Fibroblast of the conjunctiva (primary cell): ENCODE measurements around the gene SORCS1.
"Not testable (repeated sequence)": the region's sequence is repeated elsewhere in the genome, so short reads cannot be mapped to it uniquely, and the experiment has no call there.

Experiments
- DNase-seq: peaks from one replicate; pipeline ENCODE4 v3.0.0-alpha.2; 2010; ENCODE audit warnings: low read depth

Gene SORCS1

DNA sequence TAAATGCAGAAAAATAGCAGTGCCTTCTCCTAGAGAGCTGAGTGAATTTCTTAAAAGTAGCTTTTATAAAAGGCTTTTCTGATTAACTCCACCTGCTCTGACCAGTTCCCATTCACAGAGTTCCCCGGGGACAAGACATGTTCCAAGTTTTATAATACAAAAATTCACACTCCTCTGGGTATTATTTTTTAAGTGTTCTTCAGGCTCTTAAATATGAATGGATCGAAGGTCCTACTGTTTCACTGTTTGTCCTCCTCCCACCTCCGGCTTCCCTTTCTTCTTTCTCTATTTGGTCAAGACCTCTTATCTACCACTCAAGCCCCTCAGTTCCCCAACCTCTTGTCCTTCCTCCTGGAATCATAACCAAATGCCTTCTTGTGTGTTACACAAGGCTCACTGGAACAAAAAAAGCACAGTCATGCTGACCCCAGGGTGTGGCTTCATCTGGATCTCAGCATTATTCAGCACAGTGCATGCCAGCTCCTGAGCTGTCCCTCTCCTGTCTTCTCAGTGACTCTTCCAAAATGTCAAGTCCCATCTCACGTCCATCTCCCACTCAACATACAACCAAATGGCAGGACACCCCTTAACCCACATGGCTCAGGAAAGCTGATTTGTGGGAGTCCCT lies 222.4 kb downstream of the SORCS1 start:
- DNase-seq = no peak

DNA sequence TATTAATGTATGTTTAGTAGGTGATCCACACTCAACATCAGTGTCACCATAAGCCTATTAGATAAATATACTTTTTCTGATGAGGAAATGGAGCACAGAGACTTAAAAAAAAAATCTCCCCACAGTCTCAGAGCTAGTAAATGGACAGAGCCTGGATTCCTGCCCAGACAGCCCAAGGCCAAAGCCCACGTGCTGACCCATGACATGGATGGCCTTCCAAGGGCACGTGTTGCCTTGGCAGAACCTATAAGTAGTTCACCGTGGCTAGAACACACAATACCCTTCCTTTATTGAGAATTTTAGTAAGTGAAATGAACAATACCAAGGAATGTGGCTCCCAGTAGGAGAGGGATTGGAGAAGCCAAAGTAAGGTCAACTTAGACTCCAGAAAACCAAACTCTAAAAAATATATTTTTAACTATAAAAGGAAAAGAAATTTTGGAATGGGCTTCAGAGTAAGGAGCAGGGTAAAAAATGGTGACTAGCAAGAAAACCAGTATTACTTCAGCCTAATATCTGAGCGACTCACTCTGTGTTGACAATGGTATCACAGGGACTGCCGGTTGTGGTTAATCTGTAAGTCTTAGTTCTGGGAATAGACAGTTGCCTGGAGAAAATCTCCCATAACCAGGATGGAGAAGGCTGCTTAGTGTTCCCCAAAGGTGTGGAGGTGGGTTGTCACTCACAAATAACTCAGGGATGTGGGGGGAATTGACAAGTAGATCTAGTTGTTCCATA lies 223.0 kb downstream of the SORCS1 start:
- no peak for DNase-seq

DNA sequence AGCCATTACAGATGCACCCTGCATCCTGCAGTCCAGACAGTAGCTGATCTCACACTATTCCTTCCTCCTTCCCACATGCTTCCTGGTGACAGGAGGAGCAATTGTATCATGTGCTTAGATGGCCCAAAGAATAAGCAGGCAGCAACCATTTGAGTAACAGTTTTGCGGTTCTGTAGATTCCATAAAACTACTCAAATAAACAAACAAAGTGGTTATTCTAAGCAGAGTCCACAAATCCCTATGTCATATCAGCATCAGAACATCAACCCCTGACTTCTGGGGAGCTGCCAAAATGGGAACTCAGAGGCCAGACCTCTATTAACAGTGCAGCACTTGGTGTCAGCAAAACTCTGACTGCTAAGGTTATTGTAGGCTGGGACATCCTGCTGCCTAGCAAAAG lies 226.0 kb downstream of the SORCS1 start:
- DNase-seq = no peak

DNA sequence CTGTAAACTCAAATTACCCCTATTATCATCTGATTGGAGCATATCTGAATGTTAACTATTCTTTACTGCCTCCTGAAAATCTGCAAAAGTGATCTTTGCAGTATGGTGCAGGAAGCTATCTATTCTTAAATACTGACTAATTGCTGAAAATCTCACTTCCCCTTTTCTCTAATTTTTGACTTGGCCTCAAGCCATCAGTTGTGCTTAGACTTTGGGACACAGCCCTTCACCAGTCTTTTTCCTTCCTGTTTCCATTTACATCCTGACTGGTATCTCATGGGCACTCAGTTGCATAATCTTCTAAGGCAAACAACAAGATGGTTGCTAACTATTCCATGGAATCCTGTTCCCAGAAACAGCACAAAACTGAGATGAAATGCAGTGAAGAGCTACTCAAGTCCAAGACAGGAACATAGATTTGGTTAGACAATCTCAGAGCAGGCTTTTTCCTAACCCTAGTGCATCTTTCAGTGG lies 228.5 kb downstream of the SORCS1 start:
- no peak for DNase-seq

DNA sequence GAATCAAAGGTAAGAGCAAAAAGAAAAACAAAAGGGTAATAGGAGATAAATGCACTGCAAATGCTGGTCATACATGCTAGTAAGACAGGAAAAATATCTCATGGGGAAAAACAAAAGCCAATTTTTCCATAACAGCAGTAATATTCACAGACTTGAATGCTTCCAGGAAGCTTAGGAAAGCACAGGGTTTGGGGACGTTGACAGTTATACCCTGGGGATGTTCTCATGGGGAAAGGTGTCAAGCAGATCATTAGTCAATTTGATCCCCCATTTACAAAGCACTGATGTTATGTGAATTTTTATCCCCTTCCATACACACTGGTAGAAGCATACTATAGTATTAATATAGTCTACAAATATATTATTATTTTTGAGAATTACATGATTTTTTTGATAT lies 232.7 kb downstream of the SORCS1 start:
- no peak for DNase-seq

DNA sequence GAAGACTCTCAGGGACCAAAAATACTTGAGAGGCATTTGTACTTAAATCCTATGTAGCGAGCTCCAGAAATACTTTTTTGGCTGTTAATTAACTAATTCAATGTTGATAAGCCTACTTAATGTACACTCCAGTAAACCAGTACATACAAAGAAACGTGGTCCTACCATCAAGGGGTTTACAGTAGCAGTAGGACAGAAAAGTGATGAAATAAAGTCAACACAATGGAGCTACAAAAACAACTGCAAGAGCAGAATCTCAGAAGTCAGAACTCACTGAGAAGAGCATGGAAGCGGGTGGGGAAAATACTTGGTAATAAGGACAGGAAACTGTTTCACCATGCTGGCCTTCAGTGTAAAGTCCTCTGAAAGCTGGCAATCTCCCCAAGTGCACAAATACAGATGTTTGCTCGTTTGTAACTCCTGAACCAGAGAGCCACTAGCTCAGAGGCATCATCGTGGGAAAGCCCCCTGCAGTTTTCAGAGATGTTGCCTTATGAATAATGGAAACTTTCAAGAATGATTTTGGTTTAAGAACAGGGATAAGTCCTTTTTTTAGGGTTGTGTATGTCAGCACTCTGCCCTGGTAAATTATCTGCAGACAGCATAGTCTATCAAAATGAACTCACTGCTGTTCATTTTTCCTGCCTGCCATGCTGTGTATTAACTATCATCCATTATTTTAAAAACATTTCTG lies 233.2 kb downstream of the SORCS1 start:
- no peak for DNase-seq

DNA sequence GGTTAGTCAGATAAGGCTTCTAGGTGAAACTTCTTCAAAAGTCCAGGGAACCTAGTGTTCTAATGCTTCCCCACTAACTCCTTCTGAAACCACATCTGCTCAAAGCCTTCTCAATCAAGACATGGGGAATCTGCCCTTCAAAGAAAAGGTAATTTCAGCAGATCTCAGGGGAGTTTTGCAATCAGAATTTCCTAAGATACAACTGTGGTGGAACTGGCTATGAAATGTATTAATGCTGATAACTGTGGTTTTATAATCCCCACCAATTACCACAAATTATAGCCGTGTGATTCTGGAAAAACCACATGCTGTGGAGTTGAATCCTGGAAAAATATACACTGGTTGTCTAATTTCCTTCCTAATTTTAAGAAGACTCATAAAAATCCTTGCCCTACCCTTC lies 233.8 kb downstream of the SORCS1 start:
- DNase-seq = no peak

DNA sequence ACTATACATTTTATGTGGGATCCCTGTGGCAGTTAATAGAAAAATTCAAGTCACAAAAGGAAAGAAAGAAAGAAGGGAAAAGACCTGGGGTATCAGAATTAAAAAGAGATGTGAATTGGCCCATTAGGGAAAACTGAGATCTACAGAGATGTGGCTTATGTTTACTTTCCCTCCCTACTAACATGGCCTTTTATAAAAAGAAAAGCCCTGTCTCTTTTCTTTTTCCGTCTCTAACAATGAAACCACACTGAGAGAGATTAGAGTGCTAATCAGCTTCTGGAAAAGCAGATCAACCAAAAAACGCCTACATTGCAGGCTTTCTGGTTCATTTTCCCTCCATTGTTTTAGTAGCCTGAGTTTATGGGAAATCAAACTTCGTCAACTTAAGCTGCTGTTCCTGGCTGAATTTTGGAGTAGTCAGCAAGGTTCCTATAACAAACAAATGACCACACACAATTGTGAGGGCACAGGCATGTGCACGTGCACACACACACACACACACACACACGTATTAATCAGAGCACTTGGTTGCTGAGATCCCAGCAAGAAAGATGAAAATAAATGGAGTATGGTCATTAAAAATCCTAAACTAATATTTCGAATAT lies 235.1 kb downstream of the SORCS1 start:
- DNase-seq = no peak

DNA sequence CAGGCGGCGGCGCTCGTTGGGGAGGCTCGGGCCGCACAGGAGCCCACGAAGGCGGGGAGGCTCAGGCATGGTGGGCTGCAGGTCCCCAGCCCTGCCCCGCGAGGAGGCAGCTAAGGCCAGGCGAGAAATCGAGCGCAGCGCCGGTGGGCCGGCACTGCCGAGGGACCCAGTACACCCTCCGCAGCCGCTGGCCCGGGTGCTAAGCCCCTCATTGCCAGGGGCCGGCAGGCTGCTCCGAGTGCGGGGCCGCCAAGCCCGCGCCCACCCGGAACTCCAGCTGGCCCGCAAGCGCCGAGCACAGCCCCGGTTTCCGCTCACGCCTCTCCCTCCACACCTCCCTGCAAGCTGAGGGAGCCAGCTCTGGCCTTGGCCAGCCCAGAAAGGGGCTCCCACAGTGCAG lies 236.4 kb downstream of the SORCS1 start:
- DNase-seq = not testable (repeated sequence)

DNA sequence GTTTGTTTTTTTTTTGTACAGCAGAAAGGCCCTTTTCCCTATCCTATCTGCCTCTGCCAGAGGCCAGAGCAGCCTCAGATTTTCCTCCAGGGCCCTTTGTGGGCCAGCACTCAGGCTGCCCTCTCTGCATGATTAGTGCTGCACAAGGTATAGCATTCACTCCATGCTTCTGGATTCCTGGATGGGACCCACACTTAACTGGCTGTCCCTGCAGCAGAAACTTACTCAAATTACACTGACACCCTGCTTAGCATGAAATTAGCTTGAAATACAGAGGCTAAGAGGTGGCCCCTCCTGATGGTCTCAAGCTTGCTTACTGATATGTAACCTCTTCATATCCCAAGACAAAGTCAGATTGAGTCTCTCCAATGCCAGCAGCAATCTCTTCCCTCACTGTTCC lies 239.3 kb downstream of the SORCS1 start:
- DNase-seq = no peak

DNA sequence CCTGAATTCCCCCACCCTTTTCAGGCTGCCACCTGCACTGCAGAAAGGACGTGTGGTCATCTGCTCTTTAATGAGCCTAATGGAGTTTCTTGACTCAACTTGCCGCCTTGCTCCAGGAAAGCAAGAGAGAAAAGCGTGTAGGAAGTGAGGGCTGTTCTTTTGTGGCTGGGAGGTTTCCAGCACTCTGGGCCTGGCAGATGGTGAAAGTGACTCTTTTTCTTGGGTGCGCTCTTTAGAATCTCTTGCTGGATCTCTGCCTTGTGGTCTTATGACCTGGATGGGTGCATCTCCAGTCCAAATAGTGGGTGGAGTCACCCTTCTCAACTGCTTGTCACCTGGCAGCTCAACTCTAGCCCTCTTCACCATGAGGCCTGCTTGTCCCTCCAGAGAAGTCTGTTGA lies 244.0 kb downstream of the SORCS1 start:
- DNase-seq = no peak

DNA sequence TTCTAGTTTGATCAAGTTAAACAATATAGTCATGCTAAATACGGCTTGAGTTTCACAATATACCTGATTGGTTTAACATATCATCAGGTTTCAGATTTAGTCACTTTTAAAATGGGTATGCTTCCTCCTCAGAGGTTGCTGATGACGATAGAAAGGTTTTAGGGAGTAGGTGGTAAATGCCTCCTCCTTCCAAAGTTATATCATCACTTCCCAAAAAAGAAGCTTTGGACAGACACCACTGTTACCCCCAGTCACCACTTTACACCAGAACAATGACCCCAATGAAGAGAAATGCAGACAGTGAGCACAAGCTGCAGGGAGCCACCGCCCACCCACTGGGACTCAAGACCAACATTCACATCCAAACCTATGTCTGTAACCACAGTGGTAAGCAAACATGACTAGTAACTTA lies 244.6 kb downstream of the SORCS1 start:
- no peak for DNase-seq

DNA sequence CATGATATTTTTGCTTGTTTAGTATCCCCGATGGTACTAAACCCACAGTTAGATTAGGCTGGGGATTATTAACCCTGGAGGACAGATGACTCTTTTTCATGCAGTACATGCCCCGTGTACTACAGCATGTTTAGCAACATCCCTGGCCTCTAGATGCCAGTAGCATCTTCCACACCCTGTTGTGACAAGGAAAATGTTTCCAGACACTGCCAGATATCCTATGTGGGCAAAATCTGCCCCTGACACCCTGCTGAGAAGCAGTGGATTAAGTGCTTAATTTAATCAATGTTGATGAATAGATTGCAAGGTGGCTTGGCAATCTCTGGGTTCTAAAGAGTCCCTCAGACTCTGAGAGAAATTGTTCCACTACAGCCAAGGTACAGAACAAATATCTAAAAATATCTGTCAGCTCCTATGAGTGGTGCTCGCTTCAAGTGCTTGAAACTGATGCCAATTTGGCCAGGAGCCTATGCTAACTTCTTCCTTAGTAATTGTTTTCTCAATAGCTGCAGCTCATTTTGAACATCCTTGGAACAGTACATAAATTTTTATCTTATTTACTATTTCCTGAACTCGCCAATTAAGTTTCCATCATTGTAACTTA lies 247.0 kb downstream of the SORCS1 start:
- DNase-seq = no peak

DNA sequence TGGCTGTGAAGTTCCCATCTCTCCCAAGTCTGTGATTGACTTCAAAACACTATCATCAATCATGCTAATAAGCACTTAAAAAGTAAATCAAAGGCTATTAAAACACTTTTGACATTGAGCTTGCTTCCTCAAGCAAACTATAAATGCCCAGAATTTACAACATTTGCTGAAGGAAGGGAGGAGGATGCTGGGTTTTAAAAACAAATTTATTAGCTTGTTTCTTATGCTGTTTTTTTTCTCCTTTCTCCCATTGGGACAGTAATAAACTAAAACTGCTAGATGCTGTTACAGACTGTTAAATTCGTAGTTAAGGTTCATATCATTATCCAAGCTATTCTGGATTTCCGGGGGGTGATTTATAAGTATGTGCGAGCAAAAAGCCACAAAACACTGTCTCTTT lies 250.5 kb downstream of the SORCS1 start:
- no peak for DNase-seq

DNA sequence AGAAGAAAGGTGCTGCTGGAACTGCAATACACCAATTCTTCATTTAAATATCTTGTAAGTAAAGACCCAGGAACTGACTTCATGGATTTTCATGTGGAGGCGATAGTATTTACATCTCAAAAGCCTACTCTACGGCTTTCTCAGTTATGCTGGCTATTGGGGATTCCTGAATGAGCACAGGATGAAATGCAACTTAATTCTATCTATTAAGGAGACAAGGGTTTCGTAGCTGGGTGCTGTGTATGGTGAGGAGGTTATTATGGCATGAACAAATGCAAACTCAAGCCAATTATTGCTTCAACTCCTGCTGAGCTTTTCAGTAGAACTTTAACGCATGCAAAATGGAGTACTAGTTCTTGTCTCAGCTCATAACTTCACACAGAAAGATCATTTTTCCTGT lies 251.2 kb downstream of the SORCS1 start:
- no peak for DNase-seq

DNA sequence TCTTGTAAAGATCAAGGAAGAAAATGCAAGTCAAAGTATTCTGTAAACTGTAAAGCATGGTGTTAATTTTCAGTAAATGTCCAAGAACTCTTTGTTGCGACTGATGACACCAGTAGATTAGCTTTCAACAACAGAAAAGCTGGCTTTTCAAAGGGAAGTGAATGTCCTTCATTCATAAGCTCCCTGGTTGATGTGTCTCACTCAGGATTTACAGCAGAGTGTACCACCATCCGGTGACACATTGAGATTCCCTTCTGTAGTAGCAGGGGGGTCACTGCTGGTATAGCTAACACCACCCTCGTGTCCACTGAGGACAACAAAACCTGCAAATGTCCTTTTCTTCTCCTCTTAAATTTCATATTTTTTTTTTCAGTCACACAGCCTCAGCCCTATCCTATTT lies 253.4 kb downstream of the SORCS1 start:
- no peak for DNase-seq

DNA sequence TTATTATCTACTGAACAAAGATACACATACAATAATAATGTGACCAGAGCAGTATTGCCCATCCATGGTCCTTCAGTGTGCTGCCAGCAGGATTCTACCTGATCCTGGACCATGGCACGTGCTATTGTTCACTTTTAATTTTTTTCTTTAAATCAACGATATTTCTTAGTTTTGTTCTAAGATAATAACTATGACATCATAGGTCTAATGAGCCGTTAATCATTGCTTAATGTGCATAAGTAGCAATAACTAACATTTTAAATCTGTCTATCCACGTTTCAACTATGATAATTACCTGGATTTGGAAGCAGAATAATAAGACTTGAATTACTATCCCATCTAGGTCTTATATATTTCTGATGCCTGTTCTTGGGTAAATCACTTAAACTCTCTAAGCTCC lies 253.8 kb downstream of the SORCS1 start:
- DNase-seq = no peak

DNA sequence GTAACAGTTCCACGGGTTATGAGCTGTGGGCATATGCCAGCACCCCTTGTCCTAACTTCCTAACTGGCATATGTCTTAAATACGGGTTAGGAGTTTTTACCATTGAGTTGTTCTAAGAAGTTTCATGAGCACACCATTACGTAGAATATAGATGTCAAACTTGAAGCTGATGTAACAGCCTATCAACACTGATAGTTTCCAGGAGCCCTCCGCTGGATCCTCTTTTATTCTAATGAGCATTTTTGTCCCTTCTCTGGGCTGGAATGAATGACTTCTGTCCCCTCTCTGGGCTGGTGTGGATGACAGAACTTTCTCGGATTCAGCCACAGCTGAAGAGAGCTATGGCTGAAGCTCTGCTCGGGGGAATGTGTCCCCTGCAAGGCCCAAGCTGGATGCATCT lies 256.3 kb downstream of the SORCS1 start:
- no peak for DNase-seq

DNA sequence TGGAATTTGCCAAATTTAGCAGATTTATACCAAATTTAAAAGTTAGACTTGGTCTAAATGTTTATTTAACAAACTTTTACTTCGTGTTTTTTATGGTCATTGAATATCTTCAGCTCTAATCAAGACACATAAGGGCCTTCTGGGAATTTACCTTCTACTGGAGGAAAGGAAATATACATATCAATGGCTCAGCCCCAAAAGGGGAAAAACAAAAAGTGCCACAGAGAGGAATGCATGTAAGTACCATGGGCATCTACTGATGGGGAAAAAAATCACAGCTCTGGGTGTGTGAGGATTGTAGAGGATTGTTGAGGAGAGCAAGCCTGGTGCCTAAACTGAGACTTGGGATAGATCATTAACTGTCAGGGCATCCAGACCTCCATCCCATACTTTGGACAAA lies 260.3 kb downstream of the SORCS1 start:
- DNase-seq = no peak

DNA sequence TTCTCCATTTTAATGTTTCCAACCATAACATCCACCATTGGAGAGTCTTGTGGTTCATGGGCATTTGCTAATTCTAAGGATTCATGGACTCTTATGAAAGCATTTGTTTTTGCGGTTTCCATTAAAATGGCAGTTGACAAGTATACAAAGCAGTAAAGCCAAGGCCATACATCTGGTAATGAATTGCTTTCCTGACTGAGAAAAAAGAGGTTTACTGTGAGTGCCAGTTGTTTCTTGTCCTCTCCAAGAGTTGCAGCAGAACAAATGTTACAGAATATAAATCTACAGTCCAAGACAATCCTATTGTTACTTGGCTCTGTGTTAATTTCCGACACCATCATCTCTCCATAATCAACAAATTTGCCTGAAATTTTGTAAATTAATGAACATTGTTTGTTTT lies 261.3 kb downstream of the SORCS1 start:
- DNase-seq = no peak

DNA sequence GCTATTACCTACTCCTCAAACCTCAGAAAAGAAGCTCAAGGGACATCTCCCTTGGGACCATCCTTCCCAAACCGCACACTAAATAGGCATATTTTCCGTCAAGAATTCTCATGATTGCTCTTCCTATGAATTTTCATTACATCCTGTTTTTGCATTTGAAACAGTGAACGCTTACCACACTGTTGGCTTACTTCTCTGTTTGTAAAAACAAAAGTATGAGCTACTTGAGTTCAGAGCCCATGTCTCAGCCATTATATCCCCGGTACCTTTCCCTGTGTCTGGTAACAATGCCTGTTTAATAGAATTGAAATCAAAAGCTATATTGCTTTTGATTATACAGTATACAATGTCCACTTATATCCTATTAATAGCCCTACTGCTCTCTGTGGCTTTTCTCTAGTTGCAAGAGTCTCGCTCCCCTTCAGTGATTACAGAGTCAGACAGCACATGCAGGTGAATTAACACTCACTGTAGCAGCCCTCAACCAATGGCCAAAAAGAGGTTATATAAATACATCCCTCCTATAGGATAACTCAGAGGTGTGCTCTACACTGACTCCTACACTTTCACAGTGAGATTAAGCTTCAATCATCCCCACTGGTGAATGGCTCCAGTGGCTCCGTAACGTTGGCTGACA lies 264.4 kb downstream of the SORCS1 start:
- no peak for DNase-seq

DNA sequence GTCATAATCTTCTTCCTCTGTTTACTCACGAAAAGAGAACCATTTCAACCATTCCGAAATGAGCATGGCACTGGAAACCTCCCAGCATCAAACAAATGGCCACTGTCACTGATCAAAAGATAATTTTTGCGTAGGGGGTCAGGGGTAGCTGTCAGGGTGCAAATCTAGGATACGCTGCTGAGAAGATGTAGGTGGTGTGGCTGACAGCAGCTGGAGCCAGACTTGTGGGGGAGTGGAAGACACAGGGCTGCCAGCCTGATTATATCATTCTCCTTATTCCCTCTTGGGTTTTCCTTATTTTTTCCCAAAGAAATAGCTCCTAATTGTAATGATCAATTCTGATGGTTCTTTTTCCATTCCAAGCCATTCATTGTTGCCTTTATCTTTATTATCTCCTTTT lies 266.1 kb downstream of the SORCS1 start:
- DNase-seq = no peak
